Panc1 (cell line): ENCODE measurements around the gene PGF.

Experiments
- POLR2AphosphoS5 ChIP-seq: IDR thresholded peaks from 2 replicates; pipeline ENCODE4 v1.6.1; 2012; ENCODE audit warnings: mild to moderate bottlenecking, low read depth, low read length, moderate library complexity
- SIN3A ChIP-seq: IDR thresholded peaks from 2 replicates; pipeline ENCODE4 v1.6.1; 2012; ENCODE audit warnings: low read depth, mild to moderate bottlenecking, low read length, moderate library complexity, borderline replicate concordance; ENCODE audit not compliant: insufficient read depth
- TCF7L2 ChIP-seq: IDR thresholded peaks from 2 replicates; pipeline ENCODE4 v1.6.1; 2011; ENCODE audit warnings: mild to moderate bottlenecking, low read depth, low read length, inconsistent platforms
- TF ChIP-seq, protein P1 (sequence below): fragments of 450-650 bp; IDR thresholded peaks from 2 replicates; pipeline ENCODE4 v1.5.1; 2017; ENCODE audit warnings: mild to moderate bottlenecking
- TF ChIP-seq, protein P2 (sequence below), 2 experiments: IDR thresholded peaks; 2 replicates each; pipeline ENCODE4 v1.6.1; 2011 to 2012; ENCODE audit warnings: low read depth in 2 of 2, control low read depth in 1 of 2, low read length in 1 of 2, mild to moderate bottlenecking in 1 of 2, moderate library complexity in 1 of 2; ENCODE audit not compliant: insufficient read depth in 1 of 2

- TF ChIP-seq, protein P1, sequence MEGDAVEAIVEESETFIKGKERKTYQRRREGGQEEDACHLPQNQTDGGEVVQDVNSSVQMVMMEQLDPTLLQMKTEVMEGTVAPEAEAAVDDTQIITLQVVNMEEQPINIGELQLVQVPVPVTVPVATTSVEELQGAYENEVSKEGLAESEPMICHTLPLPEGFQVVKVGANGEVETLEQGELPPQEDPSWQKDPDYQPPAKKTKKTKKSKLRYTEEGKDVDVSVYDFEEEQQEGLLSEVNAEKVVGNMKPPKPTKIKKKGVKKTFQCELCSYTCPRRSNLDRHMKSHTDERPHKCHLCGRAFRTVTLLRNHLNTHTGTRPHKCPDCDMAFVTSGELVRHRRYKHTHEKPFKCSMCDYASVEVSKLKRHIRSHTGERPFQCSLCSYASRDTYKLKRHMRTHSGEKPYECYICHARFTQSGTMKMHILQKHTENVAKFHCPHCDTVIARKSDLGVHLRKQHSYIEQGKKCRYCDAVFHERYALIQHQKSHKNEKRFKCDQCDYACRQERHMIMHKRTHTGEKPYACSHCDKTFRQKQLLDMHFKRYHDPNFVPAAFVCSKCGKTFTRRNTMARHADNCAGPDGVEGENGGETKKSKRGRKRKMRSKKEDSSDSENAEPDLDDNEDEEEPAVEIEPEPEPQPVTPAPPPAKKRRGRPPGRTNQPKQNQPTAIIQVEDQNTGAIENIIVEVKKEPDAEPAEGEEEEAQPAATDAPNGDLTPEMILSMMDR = no peak
- no peak for TF ChIP-seq SIN3A
- TF ChIP-seq POLR2AphosphoS5 = no peak
- TF ChIP-seq, protein P2, sequence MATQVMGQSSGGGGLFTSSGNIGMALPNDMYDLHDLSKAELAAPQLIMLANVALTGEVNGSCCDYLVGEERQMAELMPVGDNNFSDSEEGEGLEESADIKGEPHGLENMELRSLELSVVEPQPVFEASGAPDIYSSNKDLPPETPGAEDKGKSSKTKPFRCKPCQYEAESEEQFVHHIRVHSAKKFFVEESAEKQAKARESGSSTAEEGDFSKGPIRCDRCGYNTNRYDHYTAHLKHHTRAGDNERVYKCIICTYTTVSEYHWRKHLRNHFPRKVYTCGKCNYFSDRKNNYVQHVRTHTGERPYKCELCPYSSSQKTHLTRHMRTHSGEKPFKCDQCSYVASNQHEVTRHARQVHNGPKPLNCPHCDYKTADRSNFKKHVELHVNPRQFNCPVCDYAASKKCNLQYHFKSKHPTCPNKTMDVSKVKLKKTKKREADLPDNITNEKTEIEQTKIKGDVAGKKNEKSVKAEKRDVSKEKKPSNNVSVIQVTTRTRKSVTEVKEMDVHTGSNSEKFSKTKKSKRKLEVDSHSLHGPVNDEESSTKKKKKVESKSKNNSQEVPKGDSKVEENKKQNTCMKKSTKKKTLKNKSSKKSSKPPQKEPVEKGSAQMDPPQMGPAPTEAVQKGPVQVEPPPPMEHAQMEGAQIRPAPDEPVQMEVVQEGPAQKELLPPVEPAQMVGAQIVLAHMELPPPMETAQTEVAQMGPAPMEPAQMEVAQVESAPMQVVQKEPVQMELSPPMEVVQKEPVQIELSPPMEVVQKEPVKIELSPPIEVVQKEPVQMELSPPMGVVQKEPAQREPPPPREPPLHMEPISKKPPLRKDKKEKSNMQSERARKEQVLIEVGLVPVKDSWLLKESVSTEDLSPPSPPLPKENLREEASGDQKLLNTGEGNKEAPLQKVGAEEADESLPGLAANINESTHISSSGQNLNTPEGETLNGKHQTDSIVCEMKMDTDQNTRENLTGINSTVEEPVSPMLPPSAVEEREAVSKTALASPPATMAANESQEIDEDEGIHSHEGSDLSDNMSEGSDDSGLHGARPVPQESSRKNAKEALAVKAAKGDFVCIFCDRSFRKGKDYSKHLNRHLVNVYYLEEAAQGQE (IDR thresholded peaks at IDR 0.05; ENCODE audit: insufficient read depth in 1 of 2, low read depth in 2 of 2, low read length in 1 of 2) = no peak
- TF ChIP-seq TCF7L2 = no peak
These were observed 6.9 kb downstream of the PGF start for GRCh38 chr14:74948228-74949175.
